Endodermal cell (in vitro differentiated cells): Measurements from ENCODE around the gene DLG2. TPM values are rescaled to one million over a fixed set of nuclear protein-coding genes. Genes with fewer than 3 reads are reported as not detected.

Experiments
- DNase-seq: peaks from one replicate; pipeline ENCODE4 v3.0.0-alpha.2; 2017
- H3K27ac ChIP-seq: 2 replicates; pipeline ENCODE4 v1.5.1; 2013; ENCODE audit warnings: mild to moderate bottlenecking, low read depth, low read length, moderate library complexity
- H3K27me3 ChIP-seq: 2 replicates; pipeline ENCODE4 v1.6.1; 2013; ENCODE audit warnings: mild to moderate bottlenecking, low read length, moderate library complexity; ENCODE audit not compliant: insufficient read depth, control insufficient read depth, poor library complexity, severe bottlenecking
- H3K36me3 ChIP-seq: 2 replicates; pipeline ENCODE4 v1.7.0; 2013; ENCODE audit warnings: mild to moderate bottlenecking, low read length, moderate library complexity; ENCODE audit not compliant: control insufficient read depth, insufficient read depth
- H3K4me1 ChIP-seq: one replicate; pipeline ENCODE4 v1.7.0; 2013; ENCODE audit warnings: low read length; ENCODE audit not compliant: control insufficient read depth, insufficient read depth
- H3K4me3 ChIP-seq: 2 replicates; pipeline ENCODE4 v1.5.1; 2013; ENCODE audit warnings: mild to moderate bottlenecking, low read length, moderate library complexity
- H3K9ac ChIP-seq: 2 replicates; pipeline ENCODE4 v1.6.1; 2013; ENCODE audit warnings: mild to moderate bottlenecking, low read length, moderate library complexity; ENCODE audit not compliant: poor library complexity, severe bottlenecking; ENCODE audit errors: extremely low read depth
- H3K9me3 ChIP-seq: 2 replicates; pipeline ENCODE4 v1.6.1; 2013; ENCODE audit warnings: mild to moderate bottlenecking, low read length, moderate library complexity; ENCODE audit not compliant: control insufficient read depth
- H3K27ac Mint-ChIP-seq: 2 replicates; pipeline ENCODE4 v1.8.0; 2020; ENCODE audit warnings: mixed read lengths
- H3K27me3 Mint-ChIP-seq: 2 replicates; pipeline ENCODE4 v1.8.0; 2021; ENCODE audit warnings: mild to moderate bottlenecking, mixed read lengths; ENCODE audit not compliant: insufficient read depth
- H3K36me3 Mint-ChIP-seq: 2 replicates; pipeline ENCODE4 v1.8.0; 2020; ENCODE audit warnings: low read depth, mixed read lengths
- H3K4me1 Mint-ChIP-seq: 2 replicates; pipeline ENCODE4 v1.8.0; 2020; ENCODE audit warnings: mixed read lengths
- H3K4me3 Mint-ChIP-seq: 2 replicates; pipeline ENCODE4 v1.8.0; 2020; ENCODE audit warnings: mild to moderate bottlenecking, moderate library complexity, mixed read lengths
- H3K9me3 Mint-ChIP-seq: 2 replicates; pipeline ENCODE4 v1.8.0; 2020; ENCODE audit warnings: mild to moderate bottlenecking, mixed read lengths
- WGBS, 2 experiments: methylation state at CpG; one replicate each; pipeline versions ENCODE4 v1.1.5 to v1.1.7; 2013; ENCODE audit warnings: missing lambda C conversion rate in 2 of 2, mixed read lengths in 1 of 2; ENCODE audit not compliant: insufficient coverage in 1 of 2, insufficient read length in 1 of 2; 5-methylcytosine and 5-hydroxymethylcytosine counted together
- total RNA-seq, 2 donors: library from RNA; stranded (reverse); fragmentation: NEBNext Ultra II Directional in 1 of 2; extraction: Animal tissue kit (Norgen Biotek cat#: 25700) in 1 of 2; gene quantifications; 2 replicates in 1 of 2; 3 replicates in 1 of 2; pipeline ENCODE4 v1.2.1, GENCODE V29; 2021
- TF ChIP-seq, protein P1 (sequence below): fragments of 200-600 bp; sonication (generic); conservative IDR thresholded peaks from 2 replicates; pipeline ENCODE4 v1.5.0; 2021; ENCODE audit warnings: antibody characterized with exemption, mild to moderate bottlenecking

Gene DLG2
- total RNA-seq, 2 donors from 2014 or later = 9.6 to 10.6 TPM

DNA sequence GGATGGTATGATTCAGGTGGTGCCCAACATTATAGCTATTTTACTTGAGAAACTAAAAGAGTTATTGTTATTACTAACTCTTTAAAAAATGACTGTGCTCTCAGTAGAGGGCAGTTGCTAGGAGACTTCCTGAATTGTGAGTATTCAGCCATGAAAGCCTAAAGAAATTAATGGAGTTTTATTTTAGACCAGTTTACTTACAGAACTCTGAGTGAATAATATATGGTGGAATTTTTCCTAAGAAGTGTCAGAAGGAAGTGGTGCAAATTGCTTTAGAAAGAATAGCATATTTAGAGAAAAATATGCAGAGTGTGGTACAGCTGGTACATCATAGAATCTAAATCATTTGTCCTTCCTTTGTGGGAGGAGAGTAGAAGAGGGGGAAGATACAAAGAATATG, 1651.1 kb downstream of the DLG2 start:
- no peaks in the 10 kb centered on the region for H3K27me3 Mint-ChIP-seq
- H3K9me3 Mint-ChIP-seq = no peaks in the 10 kb centered on the region
- H3K36me3 Mint-ChIP-seq = no peaks in the 10 kb centered on the region
- TF ChIP-seq, protein P1, sequence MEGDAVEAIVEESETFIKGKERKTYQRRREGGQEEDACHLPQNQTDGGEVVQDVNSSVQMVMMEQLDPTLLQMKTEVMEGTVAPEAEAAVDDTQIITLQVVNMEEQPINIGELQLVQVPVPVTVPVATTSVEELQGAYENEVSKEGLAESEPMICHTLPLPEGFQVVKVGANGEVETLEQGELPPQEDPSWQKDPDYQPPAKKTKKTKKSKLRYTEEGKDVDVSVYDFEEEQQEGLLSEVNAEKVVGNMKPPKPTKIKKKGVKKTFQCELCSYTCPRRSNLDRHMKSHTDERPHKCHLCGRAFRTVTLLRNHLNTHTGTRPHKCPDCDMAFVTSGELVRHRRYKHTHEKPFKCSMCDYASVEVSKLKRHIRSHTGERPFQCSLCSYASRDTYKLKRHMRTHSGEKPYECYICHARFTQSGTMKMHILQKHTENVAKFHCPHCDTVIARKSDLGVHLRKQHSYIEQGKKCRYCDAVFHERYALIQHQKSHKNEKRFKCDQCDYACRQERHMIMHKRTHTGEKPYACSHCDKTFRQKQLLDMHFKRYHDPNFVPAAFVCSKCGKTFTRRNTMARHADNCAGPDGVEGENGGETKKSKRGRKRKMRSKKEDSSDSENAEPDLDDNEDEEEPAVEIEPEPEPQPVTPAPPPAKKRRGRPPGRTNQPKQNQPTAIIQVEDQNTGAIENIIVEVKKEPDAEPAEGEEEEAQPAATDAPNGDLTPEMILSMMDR = no peak
- H3K4me3 ChIP-seq = no peak overlapping the region
- no peaks in the 10 kb centered on the region for H3K9me3 ChIP-seq
- H3K27ac Mint-ChIP-seq = no peak overlapping the region
- H3K27ac ChIP-seq = peak overlapping the region; percentile 40
- H3K36me3 ChIP-seq = no peaks in the 10 kb centered on the region
- peaks cover 11% of the 10 kb centered on the region for H3K4me1 Mint-ChIP-seq
- H3K27me3 ChIP-seq = no peaks in the 10 kb centered on the region
- no peak for DNase-seq
- H3K9ac ChIP-seq = no peak overlapping the region
- H3K4me3 Mint-ChIP-seq = no peak overlapping the region
- no peaks in the 10 kb centered on the region for H3K4me1 ChIP-seq

DNA sequence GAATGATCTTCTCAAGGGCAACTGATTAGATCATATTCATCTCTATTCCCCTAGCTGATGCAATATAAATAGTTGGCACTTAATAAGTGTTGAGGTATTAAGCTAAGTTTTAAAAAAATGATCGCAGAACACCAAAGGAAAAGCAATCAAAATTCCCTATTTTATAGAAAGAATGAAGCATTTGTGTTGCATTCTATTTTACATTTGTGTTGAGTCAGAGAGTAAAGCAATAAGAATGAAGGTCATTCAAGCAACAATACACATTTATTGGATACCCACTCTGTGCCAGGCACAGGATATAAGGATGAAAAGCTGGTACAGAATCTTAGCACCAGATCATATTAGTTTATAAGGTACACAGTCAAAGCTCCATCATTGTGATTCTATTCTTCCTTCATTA, 1654.6 kb downstream of the DLG2 start:
- no peaks in the 10 kb centered on the region for H3K27me3 Mint-ChIP-seq
- H3K4me3 Mint-ChIP-seq = no peak overlapping the region
- H3K4me1 ChIP-seq = no peaks in the 10 kb centered on the region
- H3K9me3 ChIP-seq = no peaks in the 10 kb centered on the region
- H3K36me3 Mint-ChIP-seq = no peaks in the 10 kb centered on the region
- no peak overlapping the region for H3K27ac ChIP-seq
- no peak for DNase-seq
- H3K36me3 ChIP-seq = no peaks in the 10 kb centered on the region
- H3K4me3 ChIP-seq = no peak overlapping the region
- WGBS, 2 experiments = 100% methylated on average over 1 of the region's 1 CpG
- H3K27ac Mint-ChIP-seq = no peak overlapping the region
- H3K27me3 ChIP-seq = no peaks in the 10 kb centered on the region
- TF ChIP-seq, protein P1 = no peak
- no peaks in the 10 kb centered on the region for H3K9me3 Mint-ChIP-seq
- peaks cover 12% of the 10 kb centered on the region for H3K4me1 Mint-ChIP-seq
- no peak overlapping the region for H3K9ac ChIP-seq

DNA sequence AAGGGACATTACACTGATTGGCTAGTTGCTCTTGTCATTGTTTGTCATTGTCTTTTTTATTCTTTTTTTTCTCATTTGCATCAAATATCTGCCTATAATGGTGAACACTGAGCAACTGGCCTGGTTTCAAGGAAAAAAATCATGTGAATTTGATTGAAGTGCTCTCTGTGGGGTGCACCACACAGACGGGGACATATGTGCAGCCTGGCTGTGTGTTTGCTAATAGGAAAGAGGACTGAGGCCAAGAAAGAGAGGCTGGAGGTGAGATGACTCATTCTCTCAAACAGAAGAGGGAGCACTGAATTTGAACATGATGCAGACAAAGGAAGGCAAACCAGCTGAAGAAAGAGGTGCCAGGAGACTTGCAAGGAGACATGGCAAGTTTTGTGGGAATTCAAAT, 1656.1 kb downstream of the DLG2 start:
- Histone ChIP-seq H3K4me1 (no peaks in the 10 kb centered on the region), H3K27me3 (no peaks in the 10 kb centered on the region), H3K4me3 (no peak overlapping the region), H3K9me3 (no peaks in the 10 kb centered on the region), H3K27ac (peak overlapping the region; percentile 85), H3K36me3 (no peaks in the 10 kb centered on the region), H3K9ac (no peak overlapping the region)
- WGBS, 2 experiments = 58% methylated on average over 1 of the region's 1 CpG; no CpG with 5 or more reads in 1 of the 2 experiments
- Mint-ChIP-seq H3K4me3 (no peak overlapping the region), H3K27me3 (no peaks in the 10 kb centered on the region), H3K27ac (peak overlapping the region; percentile 0), H3K36me3 (no peaks in the 10 kb centered on the region), H3K9me3 (no peaks in the 10 kb centered on the region), H3K4me1 (peaks cover 12% of the 10 kb centered on the region)
- peak; percentile 52 for DNase-seq
- TF ChIP-seq, protein P1 = no peak
